ENCODE measurements around the gene TASP1.
A peak's percentile ranks its signal among the peaks of the same experiment; 100 is the strongest.

The TASP1 gene

DNA sequence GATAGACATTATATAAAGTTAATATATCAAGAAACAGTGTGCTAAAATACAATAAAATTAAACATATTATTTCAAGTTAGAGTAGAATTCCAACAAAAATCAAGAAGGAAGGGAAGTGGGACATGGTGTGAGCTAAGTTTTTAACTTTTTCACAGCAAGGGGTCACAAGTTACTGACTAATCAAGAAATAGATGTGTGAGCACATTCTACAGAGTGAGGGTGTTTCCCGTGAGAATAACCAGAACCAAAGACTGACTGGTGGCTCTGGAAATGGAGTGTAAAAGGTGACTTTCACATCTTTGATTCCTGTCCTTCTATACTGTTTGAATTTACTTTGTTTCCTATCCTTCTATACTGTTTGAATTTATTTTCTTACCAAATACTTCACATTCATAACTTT lies 206.6 kb downstream of the TASP1 start:
- DNase-seq = no peak

GRCh38 chr20:13430346-13431002 lies 208.3 kb downstream of the TASP1 start:
- DNase-seq = no peak

DNA sequence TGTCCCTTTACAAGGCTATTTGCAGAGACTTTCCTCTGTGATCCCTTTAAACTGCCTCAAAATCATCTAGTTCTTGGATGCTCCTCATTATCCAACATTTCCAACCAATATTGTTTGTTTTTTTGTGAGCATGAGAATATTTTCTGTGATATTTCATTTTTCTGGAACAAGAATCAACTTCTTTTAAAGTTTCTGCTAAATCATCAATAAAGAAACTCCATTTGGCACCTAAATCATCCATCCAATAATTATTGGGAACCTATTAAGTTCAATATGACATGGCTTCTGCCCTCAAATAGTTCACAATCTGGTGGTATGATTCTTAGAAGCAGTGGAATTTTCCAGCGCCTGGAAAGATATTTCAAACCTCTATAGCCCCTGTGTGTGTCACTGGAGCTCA lies 210.0 kb downstream of the TASP1 start:
- DNase-seq = no peak

DNA sequence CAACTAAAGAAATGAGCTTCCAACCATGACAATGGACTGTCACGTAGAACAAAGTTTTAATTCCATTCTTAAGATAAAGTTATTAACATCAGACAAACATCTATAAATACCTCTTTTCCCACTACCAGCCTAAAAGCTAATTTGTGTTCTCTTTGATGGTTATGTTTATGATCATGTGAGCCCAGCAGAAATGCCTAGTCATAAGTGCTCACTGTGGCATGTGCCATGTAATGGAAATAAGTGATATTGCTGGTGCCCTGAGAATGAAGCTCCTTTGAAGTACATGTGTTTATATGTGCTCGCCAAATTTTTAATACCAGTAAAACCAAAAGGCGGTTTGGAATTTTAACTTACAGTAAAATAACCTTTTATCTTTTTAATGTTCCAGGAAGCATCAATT lies 211.9 kb downstream of the TASP1 start:
- no peak for DNase-seq

GRCh38 chr20:13425381-13426135 lies 213.2 kb downstream of the TASP1 start:
- DNase-seq = no peak

DNA sequence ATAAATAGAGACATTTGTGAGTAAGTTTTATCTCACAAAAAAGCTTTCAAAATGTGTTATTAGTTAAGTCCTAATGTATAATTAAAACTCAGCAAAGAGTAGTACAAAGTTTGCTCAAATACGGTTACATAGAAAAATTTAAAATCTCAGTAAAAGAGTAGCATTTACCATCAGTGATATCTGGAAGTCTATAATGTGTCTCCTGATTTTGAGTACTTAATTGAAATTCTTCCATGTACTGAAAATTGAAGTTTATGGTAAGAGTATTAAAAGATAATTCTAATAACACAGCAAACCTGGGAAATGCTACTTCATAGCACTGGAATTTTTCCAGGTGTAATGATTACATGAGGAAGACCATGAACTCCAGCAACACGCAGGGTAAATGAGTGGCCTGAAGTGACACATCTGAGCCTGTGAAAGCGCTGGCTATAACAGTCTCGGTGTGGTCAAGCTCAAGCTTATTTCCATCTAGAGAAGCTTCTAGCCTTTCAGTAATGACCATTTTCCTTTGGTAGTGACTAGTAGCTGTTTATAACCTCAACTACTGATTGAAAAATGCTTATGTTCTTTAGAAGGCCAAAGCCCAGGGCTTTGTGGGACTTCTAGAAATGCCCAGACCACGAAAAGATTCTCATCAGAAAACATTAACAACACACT lies 214.4 kb downstream of the TASP1 start:
- DNase-seq = no peak

- no peak for DNase-seq
Measured at GRCh38 chr20:13423472-13424173, 215.1 kb downstream of the TASP1 start.

DNA sequence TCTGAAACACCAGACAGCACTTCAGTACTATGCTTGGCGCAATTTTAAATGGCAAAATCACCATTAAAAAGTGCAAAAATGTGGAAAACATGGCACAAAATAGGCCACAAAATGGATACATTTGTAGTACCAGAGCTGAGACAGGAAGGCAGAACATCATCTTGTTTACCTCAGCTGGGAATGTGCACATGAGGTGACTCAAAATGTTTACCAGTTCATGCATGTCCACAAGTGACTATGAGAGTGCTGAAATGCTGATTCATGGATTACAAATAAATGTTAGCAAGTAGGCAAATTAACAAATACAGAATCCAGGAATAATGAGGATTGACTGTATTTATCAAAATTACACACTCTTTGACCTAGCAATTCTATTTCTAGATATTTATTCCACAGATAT lies 216.1 kb downstream of the TASP1 start:
- DNase-seq = no peak

GRCh38 chr20:13420625-13421024 lies 218.1 kb downstream of the TASP1 start:
- no peak for DNase-seq

DNA sequence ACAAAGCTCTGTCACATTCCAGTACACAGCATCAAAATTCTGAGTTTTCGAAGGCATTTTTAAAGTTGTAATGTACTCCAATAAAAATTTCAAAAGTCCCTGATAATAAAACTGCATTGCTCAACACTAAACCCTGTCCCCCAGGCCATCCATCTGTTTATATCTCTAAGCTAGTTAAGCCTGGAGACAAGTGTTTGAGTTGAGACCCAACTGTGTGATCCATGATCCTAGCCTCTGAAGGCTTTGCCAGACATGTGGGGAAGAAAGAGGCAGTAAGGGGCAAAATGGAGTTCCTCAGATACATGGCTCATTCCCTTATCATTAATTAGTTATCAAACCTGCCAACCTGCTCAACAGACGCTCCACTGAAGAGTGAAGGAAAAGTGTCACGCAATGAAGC lies 219.3 kb downstream of the TASP1 start:
- no peak for DNase-seq

GRCh38 chr20:13418263-13419229 lies 220.2 kb downstream of the TASP1 start:
- no peak for DNase-seq

DNA sequence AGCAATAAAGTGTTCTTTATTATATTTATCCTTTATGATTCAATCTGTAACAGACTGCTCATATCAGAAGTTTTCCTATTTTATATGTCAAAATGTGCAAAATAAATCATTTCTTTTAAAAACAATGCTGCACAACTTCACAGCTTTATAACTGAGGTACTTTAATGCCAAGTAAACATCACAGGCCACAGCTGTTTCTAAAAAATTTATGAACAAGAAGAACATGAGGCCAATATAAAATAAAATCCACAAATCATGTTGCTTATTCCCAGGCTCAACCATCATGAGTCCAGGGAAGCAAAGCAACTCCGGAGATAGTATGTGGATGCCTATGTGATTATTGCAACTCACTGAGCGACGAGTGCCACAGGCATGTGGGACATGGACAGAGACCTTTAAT lies 222.2 kb downstream of the TASP1 start:
- DNase-seq = no peak

GRCh38 chr20:13412806-13413445 lies 225.8 kb downstream of the TASP1 start:
- peak; percentile 26 for DNase-seq

DNA sequence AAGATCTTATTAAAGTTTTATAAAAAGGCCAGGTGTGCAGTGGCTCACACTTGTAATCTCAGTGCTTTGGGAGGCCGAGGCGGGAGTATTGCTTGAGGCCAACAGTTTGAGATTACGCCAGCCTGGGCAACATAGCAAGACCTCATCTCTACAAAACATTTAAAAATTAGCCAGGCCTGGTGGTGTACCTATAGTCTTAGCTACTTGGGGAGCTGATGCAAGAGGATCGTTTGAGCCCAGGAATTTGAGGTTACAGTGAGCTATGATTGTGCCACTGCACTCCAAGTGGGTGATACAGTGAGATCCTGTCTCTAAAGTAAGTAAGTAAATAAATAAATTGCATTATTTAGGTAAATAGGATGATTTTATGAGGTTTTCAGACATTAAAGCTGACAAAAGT lies 234.4 kb downstream of the TASP1 start:
- no peak for DNase-seq

DNA sequence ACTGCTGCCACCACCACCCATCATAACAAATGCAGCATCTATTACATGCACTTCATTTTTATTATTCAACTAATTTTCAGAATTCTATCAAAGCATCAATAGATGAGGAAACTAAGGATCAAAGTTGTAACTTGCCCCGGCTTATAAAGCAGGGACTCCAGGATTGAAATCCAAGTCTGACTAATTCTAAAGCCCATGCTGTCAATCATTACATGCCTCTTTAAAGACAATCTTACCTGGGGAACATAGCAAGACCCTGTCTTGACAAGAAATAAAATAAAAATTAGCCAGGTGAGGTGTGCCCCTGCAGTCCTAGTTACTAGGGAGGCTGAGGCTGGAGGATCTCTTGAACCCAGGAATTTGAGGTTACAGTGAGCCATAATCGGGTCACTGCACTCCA lies 235.3 kb downstream of the TASP1 start:
- DNase-seq = no peak

DNA sequence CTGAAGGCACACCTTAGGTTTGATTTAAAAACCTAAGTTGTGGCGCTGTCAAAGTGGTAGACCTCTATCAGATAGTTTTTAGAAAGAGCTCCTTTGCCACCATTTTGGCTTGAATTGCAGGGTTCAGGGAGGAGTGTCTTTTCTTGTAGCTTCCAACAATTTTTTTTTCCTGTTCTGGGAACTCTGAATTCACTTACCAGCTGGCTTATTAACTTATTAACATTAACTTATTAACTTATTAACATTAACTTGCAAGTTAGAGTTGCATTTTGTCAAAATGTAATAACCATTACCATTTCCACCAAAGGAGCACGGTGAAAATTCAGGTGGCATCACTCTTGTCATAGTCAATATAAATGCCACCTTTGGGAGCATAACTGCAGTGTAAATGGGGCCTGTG lies 235.7 kb downstream of the TASP1 start:
- no peak for DNase-seq

GRCh38 chr20:13402171-13402760 lies 236.5 kb downstream of the TASP1 start:
- DNase-seq = no peak

- DNase-seq = no peak
Measured at GRCh38 chr20:13401596-13401995, 237.1 kb downstream of the TASP1 start.

GRCh38 chr20:13400453-13400852 lies 238.3 kb downstream of the TASP1 start:
- DNase-seq = no peak

DNA sequence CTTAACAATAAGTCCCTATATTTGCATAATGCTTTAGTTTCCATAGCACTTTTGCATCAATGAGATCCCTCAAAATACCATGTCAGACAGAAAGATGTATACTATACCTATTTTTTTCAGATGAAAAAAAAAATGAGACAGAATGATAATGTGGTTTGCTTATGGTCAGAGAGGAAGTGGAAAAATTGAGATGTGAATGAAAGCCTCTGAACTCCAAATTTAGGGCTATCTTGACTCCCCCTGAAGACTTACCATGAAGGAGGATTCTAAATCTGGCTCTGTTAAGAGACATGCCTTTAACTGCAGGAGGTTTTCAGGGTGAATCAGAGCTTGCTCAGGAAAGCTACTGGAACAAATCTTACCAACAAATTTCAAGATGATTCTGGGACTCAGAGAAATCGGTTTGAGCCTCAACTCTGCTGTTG lies 241.4 kb downstream of the TASP1 start:
- DNase-seq = no peak

DNA sequence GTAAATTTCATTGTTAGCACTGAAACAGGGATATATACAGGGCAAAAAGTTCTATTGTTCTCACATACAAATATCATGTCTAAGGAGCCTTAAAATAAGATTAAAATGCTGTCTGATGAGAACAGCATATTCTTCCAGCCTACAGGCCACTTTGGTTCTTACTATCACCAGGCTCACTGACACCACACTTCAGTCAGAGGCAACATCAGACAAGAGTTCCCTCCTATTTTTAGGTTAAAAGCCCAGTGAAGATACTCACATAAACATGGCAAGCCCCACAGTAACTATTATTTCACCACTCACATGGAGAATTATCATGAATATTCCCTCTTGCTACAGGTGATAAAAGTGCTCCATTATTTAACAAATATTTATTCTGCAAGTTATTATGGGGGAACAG lies 241.9 kb downstream of the TASP1 start:
- DNase-seq = no peak
